Measurements from ENCODE around the gene PARP14. TPM values are rescaled to one million over a fixed set of nuclear protein-coding genes. Genes with fewer than 3 reads are reported as not detected.
"Not testable (repeated sequence)": the region's sequence is repeated elsewhere in the genome, so short reads cannot be mapped to it uniquely, and the experiment has no call there.

PARP14 gene
- total RNA-seq, 1 donor from 2014 or later: 131 TPM

- intact Hi-C loops (cut with DNase I): no loop called here
- H3K36me3 ChIP-seq: no peaks in the 10 kb centered on the region
- H3K27me3 ChIP-seq: no peaks in the 10 kb centered on the region
- H3K4me1 ChIP-seq: peaks cover 44% of the 10 kb centered on the region
- no peaks in the 10 kb centered on the region for H3K9me3 ChIP-seq
- peak overlapping the region; percentile 65 for H3K4me3 ChIP-seq
- no peak for ATAC-seq
- peak; percentile 67 for DNase-seq
- no peak for TF ChIP-seq CTCF (IDR thresholded peaks at IDR 0.05)
- peak overlapping the region; percentile 95 for H3K27ac ChIP-seq
These were observed 790 bp downstream of the PARP14 start for GRCh38 chr3:122681284-122681973.

- Histone ChIP-seq H3K9me3 (no peaks in the 10 kb centered on the region), H3K27ac (peak overlapping the region; percentile 95), H3K27me3 (no peaks in the 10 kb centered on the region), H3K36me3 (no peaks in the 10 kb centered on the region), H3K4me1 (peaks cover 44% of the 10 kb centered on the region), H3K4me3 (peak overlapping the region; percentile 65)
- no peak for TF ChIP-seq CTCF (IDR thresholded peaks at IDR 0.05)
- intact Hi-C loops (cut with DNase I): no loop called here
- ATAC-seq: no peak
- DNase-seq: no peak
These were observed 1.4 kb downstream of the PARP14 start for GRCh38 chr3:122681974-122682409.

GRCh38 chr3:122682778-122683411 is 2.3 kb downstream of the PARP14 start:
- Histone ChIP-seq H3K4me3 (peak overlapping the region; percentile 65), H3K4me1 (peaks cover 44% of the 10 kb centered on the region)

GRCh38 chr3:122687298-122687697 is 6.7 kb downstream of the PARP14 start:
- intact Hi-C loops (cut with DNase I): no loop called here
- H3K27me3 ChIP-seq: no peaks in the 10 kb centered on the region
- DNase-seq (no peak), ATAC-seq (peak; percentile 50)
- H3K9me3 ChIP-seq: no peaks in the 10 kb centered on the region
- peaks cover 20% of the 10 kb centered on the region for H3K4me1 ChIP-seq
- no peak overlapping the region for H3K27ac ChIP-seq
- no peak overlapping the region for H3K4me3 ChIP-seq
- no peak for TF ChIP-seq CTCF (IDR thresholded peaks at IDR 0.05)
- peaks cover 3% of the 10 kb centered on the region for H3K36me3 ChIP-seq

More at GRCh38 chr3:122682778-122683411, 2.3 kb downstream of the PARP14 start:
- peak overlapping the region; percentile 95 for H3K27ac ChIP-seq
- intact Hi-C loops (cut with DNase I); DNase-seq; H3K27me3 ChIP-seq; H3K36me3 ChIP-seq; H3K9me3 ChIP-seq: not testable (repeated sequence)
- peak; percentile 57 for ATAC-seq

GRCh38 chr3:122688996-122689395 is 8.4 kb downstream of the PARP14 start:
- no peak for ATAC-seq
- H3K27ac ChIP-seq: no peak overlapping the region
- no peaks in the 10 kb centered on the region for H3K9me3 ChIP-seq
- TF ChIP-seq CTCF (IDR thresholded peaks at IDR 0.05): no peak
- DNase-seq: no peak
- intact Hi-C loops (cut with DNase I): no loop called here
- H3K4me3 ChIP-seq: no peak overlapping the region
- no peaks in the 10 kb centered on the region for H3K27me3 ChIP-seq
- peaks cover 20% of the 10 kb centered on the region for H3K36me3 ChIP-seq
- H3K4me1 ChIP-seq: peaks cover 7% of the 10 kb centered on the region

GRCh38 chr3:122689587-122689986 is 8.9 kb downstream of the PARP14 start:
- intact Hi-C loops (cut with DNase I): no loop called here
- DNase-seq (no peak), ATAC-seq (no peak)
- Histone ChIP-seq H3K9me3 (no peaks in the 10 kb centered on the region), H3K27me3 (no peaks in the 10 kb centered on the region), H3K27ac (no peak overlapping the region), H3K4me1 (peaks cover under 1% of the 10 kb centered on the region), H3K4me3 (no peak overlapping the region), H3K36me3 (peaks cover 26% of the 10 kb centered on the region)
- TF ChIP-seq CTCF (IDR thresholded peaks at IDR 0.05): no peak

All from upper lobe of right lung (tissue), 1 donor.